Ascending aorta (tissue), 2 donors: ENCODE data around the gene IL4I1. TPM values are rescaled to one million over a fixed set of nuclear protein-coding genes. Genes with fewer than 3 reads are reported as not detected.

Experiments used
- DNase-seq, 2 donors: peaks; one replicate each; pipeline ENCODE4 v3.0.0-alpha.2; 2019; ENCODE audit warnings: low spot score in 2 of 2
- H3K27ac ChIP-seq, 2 donors: fragments of 200-600 bp; sonication (generic); one replicate each; pipeline ENCODE4 v1.5.1; 2016 to 2017; ENCODE audit warnings: mild to moderate bottlenecking in 1 of 2
- H3K27me3 ChIP-seq: fragments of 200-600 bp; sonication (generic); one replicate; pipeline ENCODE4 v1.5.1; 2017
- H3K36me3 ChIP-seq, 2 donors: fragments of 200-600 bp; sonication (generic); one replicate each; pipeline ENCODE4 v1.5.1; 2016
- H3K4me1 ChIP-seq, 2 donors: fragments of 200-600 bp; sonication (generic); one replicate each; pipeline ENCODE4 v1.5.1; 2016 to 2017; ENCODE audit warnings: mild to moderate bottlenecking in 1 of 2
- H3K4me3 ChIP-seq, 2 donors: fragments of 200-600 bp; sonication (generic); one replicate each; pipeline ENCODE4 v1.5.1; 2016 to 2017; ENCODE audit warnings: mild to moderate bottlenecking in 1 of 2
- H3K9me3 ChIP-seq, 2 donors: fragments of 200-600 bp; sonication (generic); one replicate each; pipeline ENCODE4 v1.5.1; 2016
- intact Hi-C: fragments of 100-400 bp; cut with DNase I; formaldehyde crosslinking; loops from one replicate; pipeline ENCODE4 v1.15.1; 2023
- total RNA-seq: library from RNA; depleted of rRNA; stranded (reverse); fragments of >200 nt; gene quantifications from one replicate; pipeline ENCODE4 v1.1.0, GENCODE V29; 2016
- TF ChIP-seq, protein P1 (sequence below), 3 experiments: fragments of 200-600 bp in 2 of 3; fragments of 450-650 bp in 1 of 3; sonication (generic) in 2 of 3; IDR thresholded peaks; one replicate each; pipeline ENCODE4 v1.5.1; 2016 to 2019; ENCODE audit warnings: antibody characterized with exemption in 3 of 3, mild to moderate bottlenecking in 1 of 3, moderate library complexity in 1 of 3

IL4I1 gene
- total RNA-seq, 1 donor from 2014 or later, result 0.96 TPM

DNA sequence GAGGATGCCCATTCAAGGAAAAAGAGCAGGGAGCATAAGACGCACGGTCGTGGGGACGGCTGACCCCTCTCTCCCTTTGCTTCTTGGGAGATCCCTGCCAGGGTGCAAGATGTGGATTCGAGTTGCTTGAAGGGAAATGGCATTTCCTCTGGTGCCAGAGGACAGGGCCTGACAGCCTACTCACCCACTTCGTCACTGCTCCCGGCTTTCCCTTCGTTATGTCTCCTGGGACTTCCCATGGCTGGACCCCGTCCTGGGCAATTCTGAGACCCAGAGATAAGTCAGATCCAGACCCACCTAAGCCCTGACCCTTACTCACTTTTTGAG lies 18.0 kb downstream of the IL4I1 start:
- Histone ChIP-seq H3K4me1 (peaks cover 11 to 23% of the 10 kb centered on the region in 2 donors), H3K9me3 (no peaks in the 10 kb centered on the region), H3K27ac (peak overlapping the region in 1 of 2 donors; percentile 99), H3K36me3 (peaks cover 46 to 47% of the 10 kb centered on the region in 2 donors), H3K4me3 (peak overlapping the region; percentile 80 to 85), H3K27me3 (no peaks in the 10 kb centered on the region)
- DNase-seq, result no peak
- TF ChIP-seq, protein P1, sequence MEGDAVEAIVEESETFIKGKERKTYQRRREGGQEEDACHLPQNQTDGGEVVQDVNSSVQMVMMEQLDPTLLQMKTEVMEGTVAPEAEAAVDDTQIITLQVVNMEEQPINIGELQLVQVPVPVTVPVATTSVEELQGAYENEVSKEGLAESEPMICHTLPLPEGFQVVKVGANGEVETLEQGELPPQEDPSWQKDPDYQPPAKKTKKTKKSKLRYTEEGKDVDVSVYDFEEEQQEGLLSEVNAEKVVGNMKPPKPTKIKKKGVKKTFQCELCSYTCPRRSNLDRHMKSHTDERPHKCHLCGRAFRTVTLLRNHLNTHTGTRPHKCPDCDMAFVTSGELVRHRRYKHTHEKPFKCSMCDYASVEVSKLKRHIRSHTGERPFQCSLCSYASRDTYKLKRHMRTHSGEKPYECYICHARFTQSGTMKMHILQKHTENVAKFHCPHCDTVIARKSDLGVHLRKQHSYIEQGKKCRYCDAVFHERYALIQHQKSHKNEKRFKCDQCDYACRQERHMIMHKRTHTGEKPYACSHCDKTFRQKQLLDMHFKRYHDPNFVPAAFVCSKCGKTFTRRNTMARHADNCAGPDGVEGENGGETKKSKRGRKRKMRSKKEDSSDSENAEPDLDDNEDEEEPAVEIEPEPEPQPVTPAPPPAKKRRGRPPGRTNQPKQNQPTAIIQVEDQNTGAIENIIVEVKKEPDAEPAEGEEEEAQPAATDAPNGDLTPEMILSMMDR (IDR thresholded peaks at IDR 0.05), result no peak
- intact Hi-C loops, result no loop called here

DNA sequence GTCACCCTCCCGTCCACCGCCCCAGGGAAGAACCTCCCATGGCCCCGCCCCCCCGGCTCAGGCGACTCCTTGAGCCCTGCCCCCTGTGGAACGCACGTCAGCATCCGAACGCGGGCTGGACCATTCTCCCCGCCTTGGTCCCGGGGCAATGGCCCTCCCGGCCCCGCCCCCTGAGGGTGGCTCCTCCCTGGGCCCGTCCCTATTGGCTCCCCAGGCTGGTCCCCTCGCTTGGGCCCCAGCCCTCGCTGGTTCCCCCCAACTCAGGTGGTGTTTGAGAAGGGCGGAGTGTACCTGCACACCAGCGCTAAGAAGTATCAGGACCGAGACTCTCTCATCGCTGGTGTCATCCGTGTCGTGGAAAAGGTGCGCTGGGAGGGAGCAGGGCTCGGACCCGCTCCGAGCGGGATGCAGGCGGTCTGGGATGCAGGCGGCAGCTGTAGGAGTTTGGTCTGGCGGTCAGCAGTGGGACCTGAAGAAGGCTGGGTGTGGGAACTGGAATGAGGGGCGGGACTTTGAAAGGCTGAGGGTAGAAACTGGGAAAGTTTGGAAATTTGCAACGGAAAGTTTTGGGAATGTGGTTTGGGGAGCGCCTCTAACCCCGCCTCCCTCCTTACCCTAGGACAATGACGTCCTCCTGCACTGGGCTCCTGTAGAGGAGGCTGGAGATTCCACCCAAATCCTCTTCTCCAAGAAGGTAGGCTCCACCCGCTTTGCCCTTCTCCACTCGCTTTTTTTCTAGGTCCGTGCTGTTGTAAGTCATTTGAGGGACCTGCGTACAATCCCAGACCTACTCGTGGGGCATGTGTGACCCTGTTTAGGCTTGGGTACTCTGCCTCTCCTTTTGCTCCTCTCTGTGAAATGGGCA lies 18.6 kb downstream of the IL4I1 start:
- intact Hi-C loops, result loop anchor here (1.0 to 2.0 kb wide), 4 partner anchors 51 to 499 kb away; partner anchors contain the start of genes ATF5, FUZ, NR1H2 and NUP62
- Histone ChIP-seq H3K4me3 (peak overlapping the region; percentile 80 to 85), H3K36me3 (peaks cover 40 to 41% of the 10 kb centered on the region in 2 donors), H3K9me3 (no peaks in the 10 kb centered on the region), H3K4me1 (peaks cover 11 to 23% of the 10 kb centered on the region in 2 donors), H3K27me3 (no peaks in the 10 kb centered on the region), H3K27ac (peak overlapping the region; percentile 99)
- TF ChIP-seq, protein P1 (IDR thresholded peaks at IDR 0.05), result no peak
- DNase-seq, result peak; percentile 94 to 99

DNA sequence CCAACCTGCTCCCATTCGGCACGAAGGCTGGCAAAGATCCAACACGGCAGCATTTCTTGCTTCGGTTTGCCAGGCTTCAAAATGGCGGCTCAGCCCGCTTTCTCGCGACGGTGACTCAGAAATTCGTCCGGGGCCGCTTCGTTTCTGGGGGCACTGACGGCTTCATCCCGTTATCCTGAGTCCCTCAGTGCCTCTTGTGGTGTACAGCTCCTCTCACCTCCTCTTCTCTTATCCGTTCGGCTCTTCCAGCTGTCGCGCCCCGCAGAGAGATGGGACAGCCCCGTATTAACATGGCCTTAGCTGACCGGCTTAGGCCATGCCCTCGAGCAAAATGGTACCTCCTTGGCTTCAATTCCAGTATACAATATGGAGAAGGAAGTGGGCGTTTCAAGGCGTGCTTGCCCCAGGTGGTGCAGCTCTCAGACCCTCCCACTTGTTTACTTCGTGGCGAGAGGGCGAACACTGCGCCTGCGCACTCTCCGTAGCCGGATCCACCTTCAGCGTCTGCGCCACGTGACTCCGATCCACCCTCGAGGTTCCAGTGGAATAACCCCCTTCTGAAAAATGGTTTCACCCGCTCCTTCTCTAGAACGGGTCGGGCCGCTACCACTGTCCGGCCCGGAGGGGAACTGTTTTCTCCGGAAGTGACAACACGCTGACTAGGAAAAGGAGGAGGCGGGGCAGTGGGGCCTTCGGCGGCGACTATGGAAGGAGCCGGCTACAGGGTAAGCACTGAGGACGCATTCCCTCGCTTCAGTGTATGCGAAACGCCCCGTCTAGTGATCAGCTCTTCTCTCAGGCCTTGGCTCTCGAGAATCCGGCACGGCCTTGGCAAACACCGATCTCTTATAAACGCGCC lies 19.4 kb downstream of the IL4I1 start, which contains the start of the genes AKT1S1 and TBC1D17:
TSS of gene AKT1S1 (minus strand) at position 336 of the 859 bp plus-strand sequence. CDS start 4,060 bp downstream, outside the sequence.
TSS of gene TBC1D17 (plus strand) at position 683 of the 859 bp plus-strand sequence. CDS start at position 705, 22 bp downstream.
- H3K4me1 ChIP-seq, result peaks cover 11 to 23% of the 10 kb centered on the region in 2 donors
- intact Hi-C loops, result loop anchor here (1.0 to 2.0 kb wide), 4 partner anchors 52 to 500 kb away; partner anchors contain the start of genes ATF5, FUZ, NR1H2 and NUP62
- H3K27me3 ChIP-seq, result no peaks in the 10 kb centered on the region
- peak within 1 kb of the TSS; percentile 99 for H3K27ac ChIP-seq
- H3K4me3 ChIP-seq, result peak within 1 kb of the TSS; percentile 85 to 100
- no peaks in the 10 kb centered on the region for H3K9me3 ChIP-seq
- peak; percentile 98 to 100 for DNase-seq
- TF ChIP-seq, protein P1 (IDR thresholded peaks at IDR 0.05), result no peak
- H3K36me3 ChIP-seq, result peaks cover 32% of the 10 kb centered on the region in 2 donors

DNA sequence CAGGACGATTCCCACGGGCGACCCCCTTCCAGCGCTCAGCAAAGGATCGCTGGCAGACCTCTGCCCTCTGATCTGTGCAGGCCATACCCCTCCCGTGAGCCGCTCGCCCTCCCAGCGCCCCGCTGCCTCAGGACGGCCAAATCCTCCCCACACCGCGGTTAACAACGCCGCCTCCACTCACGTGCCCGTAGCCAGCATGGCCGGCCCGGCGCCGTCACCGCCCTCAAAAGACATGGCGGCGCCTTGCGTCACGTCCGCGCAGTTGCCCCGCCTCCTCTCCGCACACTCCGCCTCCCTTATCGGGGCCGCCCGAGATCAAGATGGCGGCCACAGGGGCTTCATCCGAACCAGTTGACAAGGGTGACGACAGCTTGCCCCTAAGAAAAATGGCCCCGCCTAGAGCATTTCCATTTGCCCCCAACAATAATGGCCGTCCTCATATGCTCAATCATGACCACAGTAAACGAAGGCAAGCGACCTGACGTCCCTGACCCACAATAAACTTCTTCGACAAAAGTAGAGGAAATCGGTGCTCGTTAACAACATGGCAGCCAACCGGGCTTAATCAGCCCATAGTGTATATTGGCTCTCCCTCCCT lies 20.2 kb downstream of the IL4I1 start:
- Histone ChIP-seq H3K4me3 (peak overlapping the region; percentile 85 to 100), H3K27me3 (no peaks in the 10 kb centered on the region), H3K36me3 (peaks cover 24 to 25% of the 10 kb centered on the region in 2 donors), H3K9me3 (no peaks in the 10 kb centered on the region), H3K4me1 (peaks cover 11 to 23% of the 10 kb centered on the region in 2 donors), H3K27ac (peak overlapping the region; percentile 99)
- TF ChIP-seq, protein P1 (IDR thresholded peaks at IDR 0.05), result no peak
- DNase-seq, result peak; percentile 94 to 99
- intact Hi-C loops, result loop anchor here (1.0 to 2.0 kb wide), 6 partner anchors 9 to 500 kb away; partner anchors contain the start of genes ATF5, FUZ, NR1H2 and NUP62
